GM10266 (cell line): ENCODE results near the gene HHIPL1.

Experiments used
- DNase-seq: peaks from one replicate; pipeline ENCODE4 v3.0.0; 2012; ENCODE audit errors: extremely low spot score
- CTCF ChIP-seq: IDR thresholded peaks from 2 replicates; pipeline ENCODE4 v1.5.1; 2012; ENCODE audit warnings: mild to moderate bottlenecking, low read depth; ENCODE audit not compliant: control insufficient read depth, insufficient read depth; ENCODE audit errors: missing control alignments

The HHIPL1 gene

GRCh38 chr14:99678198-99678597 is 33.3 kb downstream of the HHIPL1 start:
- no peak for DNase-seq
- TF ChIP-seq CTCF, result no peak

- no peak for DNase-seq
- no peak for TF ChIP-seq CTCF
Observed at GRCh38 chr14:99679111-99679510, 34.2 kb downstream of the HHIPL1 start.

DNA sequence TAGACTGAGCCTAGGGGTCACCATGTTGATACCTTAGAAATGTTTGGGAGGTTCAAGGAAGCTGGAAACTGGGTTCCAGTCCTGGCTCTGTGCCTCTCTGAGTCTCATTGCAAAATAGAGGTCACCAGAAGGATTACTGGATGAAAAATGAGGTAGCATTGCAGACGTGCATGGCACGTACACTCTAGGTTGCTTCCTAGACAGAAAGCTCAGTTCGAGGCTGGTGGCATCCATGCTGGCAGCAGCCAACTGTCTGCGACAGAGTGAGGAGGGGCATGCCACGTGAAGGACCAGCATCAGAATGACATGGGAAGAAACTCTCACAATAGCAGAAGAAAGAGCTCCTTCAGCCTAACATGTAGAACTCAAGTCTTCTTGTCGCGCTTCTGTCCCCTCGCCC is 34.6 kb downstream of the HHIPL1 start:
- DNase-seq, result no peak
- no peak for TF ChIP-seq CTCF

DNA sequence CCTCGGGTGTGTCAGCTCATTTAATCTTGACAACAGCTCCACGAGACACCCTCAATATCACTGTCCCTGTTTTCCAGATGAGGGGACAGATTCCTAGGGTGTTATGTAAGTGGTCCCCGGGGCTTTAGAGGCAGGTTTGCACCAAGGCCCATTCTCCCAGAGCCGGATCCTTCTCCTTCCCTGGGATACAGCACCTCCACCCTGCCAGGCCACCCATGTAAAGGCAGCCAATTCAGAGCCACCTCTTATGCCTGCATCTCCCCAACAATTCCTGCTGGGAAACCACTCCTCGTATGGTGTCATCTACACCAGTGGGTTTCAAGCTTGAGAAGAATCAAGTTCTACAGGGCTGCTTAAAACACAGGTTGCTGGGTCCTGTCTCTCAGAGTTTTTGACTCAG is 35.1 kb downstream of the HHIPL1 start:
- no peak for DNase-seq
- TF ChIP-seq CTCF, result no peak

- no peak for TF ChIP-seq CTCF
Observed at GRCh38 chr14:99681101-99681831, 36.3 kb downstream of the HHIPL1 start.

GRCh38 chr14:99681832-99682148 is 36.9 kb downstream of the HHIPL1 start:
- no peak for DNase-seq
- TF ChIP-seq CTCF, result no peak

More at GRCh38 chr14:99681101-99681831, 36.3 kb downstream of the HHIPL1 start:
- no peak for DNase-seq

DNA sequence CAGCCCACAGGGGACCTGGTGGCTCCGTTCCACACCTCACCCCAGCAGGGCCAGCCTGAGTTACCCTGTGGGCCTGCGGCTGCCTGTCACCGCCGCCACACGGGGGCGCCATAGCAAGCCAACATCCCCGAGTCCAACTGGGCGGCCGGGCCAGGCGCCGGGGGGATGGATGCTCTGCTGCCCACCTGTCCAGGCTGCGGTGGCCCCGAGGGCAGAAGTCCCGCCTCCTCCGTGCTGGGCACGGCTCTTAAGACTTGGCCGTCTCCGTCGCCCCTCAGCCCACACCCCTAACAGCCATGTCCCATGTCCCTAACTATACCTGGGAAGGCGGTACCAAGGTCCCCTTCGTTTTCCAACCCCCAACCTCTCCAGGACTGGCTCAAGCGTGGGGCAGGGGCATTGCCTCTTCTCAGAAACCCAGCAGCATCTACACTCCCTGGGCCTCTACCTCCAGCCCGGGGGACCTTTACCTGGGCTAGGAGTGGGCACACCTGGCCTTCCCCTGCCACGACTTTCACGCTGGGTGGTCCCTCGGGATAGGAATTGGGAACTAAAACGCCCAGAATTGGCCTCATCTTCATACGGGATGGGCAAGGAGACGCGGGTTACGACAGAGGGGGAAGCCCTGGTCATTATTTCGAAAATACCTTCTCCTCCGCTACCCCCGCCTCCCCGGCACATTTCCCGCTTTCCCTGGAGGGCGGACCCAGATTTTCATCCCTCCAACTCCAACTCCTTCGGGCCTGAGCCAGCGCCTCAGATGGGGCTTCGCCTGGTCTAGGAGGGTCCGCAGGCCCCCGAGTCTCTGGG is 38.1 kb downstream of the HHIPL1 start:
- TF ChIP-seq CTCF, result peak; percentile 96
- peak; percentile 85 for DNase-seq
